H1 (cell line): Measurements from ENCODE around the gene LOXL1. TPM values are rescaled to one million over a fixed set of nuclear protein-coding genes. Genes with fewer than 3 reads are reported as not detected.
A peak's percentile ranks its signal among the peaks of the same experiment; 100 is the strongest.

Experiments
- CTCF ChIA-PET: fragments of 300-600 bp; sonication (Branson Sonifier 250); formaldehyde crosslinking; loops from one replicate; lab custom pipeline; 2021; ENCODE audit not compliant: partially characterized antibody; lab: Charles Lee
- POLR2A ChIA-PET: fragments of 300-600 bp; sonication (Branson Sonifier 250); formaldehyde crosslinking; loops from one replicate; lab custom pipeline; 2021; ENCODE audit warnings: inconsistent platforms; ENCODE audit not compliant: partially characterized antibody; lab: Charles Lee
- DNase-seq, 2 experiments: peaks; one replicate each; pipeline versions ENCODE4 v3.0.0 to v3.0.0-alpha.2; 2010 to 2022; ENCODE audit warnings: low spot score in 2 of 2, low read depth in 1 of 2, mixed read lengths in 1 of 2
- FAIRE-seq: peaks from 2 replicates; lab custom pipeline; 2011; peaks lifted over from hg19 to GRCh38; lab: Jason Lieb, UNC
- H2AFZ ChIP-seq: 2 replicates; pipeline ENCODE4 v1.8.1; 2012; ENCODE audit warnings: low read length, inconsistent platforms
- H2AK5ac ChIP-seq: 2 replicates; pipeline ENCODE4 v1.6.1; 2013; ENCODE audit warnings: low read depth, low read length
- H2BK120ac ChIP-seq: replicated peaks from 2 replicates; pipeline ENCODE3; 2013; ENCODE audit warnings: low read depth, low read length, inconsistent platforms
- H2BK12ac ChIP-seq: 2 replicates; pipeline ENCODE4 v1.6.1; 2013; ENCODE audit warnings: low read depth, low read length
- H2BK15ac ChIP-seq: 2 replicates; pipeline ENCODE4 v1.6.1; 2013; ENCODE audit warnings: low read length
- H2BK20ac ChIP-seq: 2 replicates; pipeline ENCODE4 v1.6.1; 2013; ENCODE audit warnings: low read length
- H2BK5ac ChIP-seq: 2 replicates; pipeline ENCODE4 v1.6.1; 2013; ENCODE audit warnings: low read depth, low read length
- H3K14ac ChIP-seq: 2 replicates; pipeline ENCODE4 v1.6.1; 2013; ENCODE audit warnings: inconsistent platforms; ENCODE audit not compliant: insufficient read length
- H3K18ac ChIP-seq: 2 replicates; pipeline ENCODE4 v1.6.1; 2013; ENCODE audit warnings: low read length; ENCODE audit errors: extremely low read depth
- H3K23ac ChIP-seq: 2 replicates; pipeline ENCODE4 v1.6.1; 2013; ENCODE audit warnings: inconsistent platforms; ENCODE audit not compliant: insufficient read length
- H3K23me2 ChIP-seq: 2 replicates; pipeline ENCODE4 v1.6.1; 2013; ENCODE audit warnings: low read depth, low read length
- H3K27ac ChIP-seq: 2 replicates; pipeline ENCODE4 v1.6.1; 2011; ENCODE audit warnings: low read depth, low read length, inconsistent platforms
- H3K27me3 ChIP-seq, 4 experiments: replicated peaks in 1 of 4; 1 replicate in 1 of 4; 2 replicates in 3 of 4; pipeline versions ENCODE4 v1.6.1 to v1.8.1; 2011 to 2013; ENCODE audit warnings: low read length in 3 of 4, mild to moderate bottlenecking in 3 of 4, inconsistent platforms in 2 of 4, mixed read lengths in 2 of 4, moderate library complexity in 1 of 4; ENCODE audit not compliant: control insufficient read depth in 3 of 4, insufficient read depth in 3 of 4; ENCODE audit errors: extremely low read depth in 1 of 4
- H3K36me3 ChIP-seq, 4 experiments: 2 replicates each; pipeline versions ENCODE4 v1.6.1 to v1.8.1; 2011 to 2013; ENCODE audit warnings: mild to moderate bottlenecking in 4 of 4, low read length in 3 of 4, moderate library complexity in 2 of 4, control low read depth in 1 of 4, inconsistent platforms in 1 of 4; ENCODE audit not compliant: insufficient read depth in 4 of 4, control insufficient read depth in 2 of 4
- H3K4ac ChIP-seq: replicated peaks from 2 replicates; pipeline ENCODE3; 2013; ENCODE audit warnings: low read length, low read depth, mixed read lengths, inconsistent platforms; ENCODE audit not compliant: insufficient read length
- H3K4me1 ChIP-seq, 4 experiments: replicated peaks in 1 of 4; 1 replicate in 1 of 4; 2 replicates in 3 of 4; pipeline versions ENCODE4 v1.6.1 to v1.8.1; 2011 to 2013; ENCODE audit warnings: low read length in 3 of 4, inconsistent platforms in 2 of 4, mixed read lengths in 1 of 4; ENCODE audit not compliant: insufficient read depth in 4 of 4, control insufficient read depth in 3 of 4
- H3K4me2 ChIP-seq, 2 experiments: 2 replicates each; pipeline versions ENCODE4 v1.6.1 to v1.8.1; 2011 to 2013; ENCODE audit warnings: low read depth in 2 of 2, low read length in 2 of 2, control low read depth in 1 of 2, inconsistent platforms in 1 of 2, mild to moderate bottlenecking in 1 of 2; ENCODE audit not compliant: insufficient read depth in 1 of 2
- H3K4me3 ChIP-seq, 4 experiments: fragments of 200-600, 300-600 bp in 1 of 4; sonication (generic), shearing (Covaris generic), sonication (Bioruptor Twin) in 1 of 4; 2 replicates each; pipeline versions ENCODE4 v1.5.1 to v1.8.1; 2011 to 2016; ENCODE audit warnings: low read length in 4 of 4, low read depth in 3 of 4, control low read depth in 2 of 4, inconsistent platforms in 2 of 4, mild to moderate bottlenecking in 2 of 4, mixed read lengths in 1 of 4, moderate library complexity in 1 of 4; ENCODE audit not compliant: insufficient read depth in 2 of 4; ENCODE audit errors: extremely low read depth in 1 of 4
- H3K56ac ChIP-seq: replicated peaks from 2 replicates; pipeline ENCODE3; 2013; ENCODE audit warnings: low read depth, mild to moderate bottlenecking, mixed read lengths, low read length, inconsistent platforms; ENCODE audit not compliant: insufficient read length
- H3K79me1 ChIP-seq: 2 replicates; pipeline ENCODE4 v1.6.1; 2013; ENCODE audit warnings: low read depth, low read length, control low read depth
- H3K79me2 ChIP-seq, 2 experiments: 2 replicates each; pipeline versions ENCODE4 v1.6.1 to v1.8.1; 2012 to 2013; ENCODE audit warnings: low read length in 2 of 2, mild to moderate bottlenecking in 2 of 2, inconsistent platforms in 1 of 2; ENCODE audit not compliant: insufficient read depth in 2 of 2, control insufficient read depth in 1 of 2
- H3K9ac ChIP-seq, 4 experiments: replicated peaks in 1 of 4; 1 replicate in 1 of 4; 2 replicates in 3 of 4; pipeline versions ENCODE4 v1.6.1 to v1.8.1; 2011 to 2013; ENCODE audit warnings: low read depth in 3 of 4, low read length in 3 of 4, control low read depth in 2 of 4, mild to moderate bottlenecking in 2 of 4, moderate library complexity in 2 of 4, inconsistent platforms in 1 of 4; ENCODE audit errors: extremely low read depth in 1 of 4
- H3K9me3 ChIP-seq, 2 experiments: 2 replicates each; pipeline versions ENCODE4 v1.6.1 to v1.8.1; 2012 to 2013; ENCODE audit warnings: mild to moderate bottlenecking in 2 of 2, moderate library complexity in 2 of 2, control low read depth in 1 of 2, inconsistent platforms in 1 of 2, low read depth in 1 of 2, low read length in 1 of 2, mixed read lengths in 1 of 2; ENCODE audit not compliant: insufficient read depth in 2 of 2
- H4K20me1 ChIP-seq, 2 experiments: replicated peaks in 1 of 2; 2 replicates each; pipeline versions ENCODE3 to v1.8.1; 2011 to 2013; ENCODE audit warnings: inconsistent platforms in 2 of 2, low read length in 2 of 2, mild to moderate bottlenecking in 1 of 2; ENCODE audit not compliant: insufficient read depth in 2 of 2, control insufficient read depth in 1 of 2
- H4K5ac ChIP-seq: 2 replicates; pipeline ENCODE4 v1.6.1; 2013; ENCODE audit warnings: low read length, low read depth, mixed read lengths, inconsistent platforms; ENCODE audit not compliant: insufficient read length
- H4K8ac ChIP-seq: 2 replicates; pipeline ENCODE4 v1.8.0; 2013; ENCODE audit warnings: mild to moderate bottlenecking, moderate library complexity, low read length, inconsistent platforms; ENCODE audit not compliant: insufficient read depth; ENCODE audit errors: extremely low read depth
- H4K91ac ChIP-seq: replicated peaks from 2 replicates; pipeline ENCODE3; 2013; ENCODE audit warnings: low read length, mixed read lengths, inconsistent platforms; ENCODE audit not compliant: insufficient read length
- CEBPB ChIP-seq: IDR thresholded peaks from 2 replicates; pipeline ENCODE4 v1.6.1; 2012; ENCODE audit warnings: low read depth, low read length
- FOSL1 ChIP-seq: IDR thresholded peaks from 2 replicates; pipeline ENCODE4 v1.6.1; 2011; ENCODE audit warnings: mild to moderate bottlenecking, low read depth, low read length, moderate library complexity; ENCODE audit not compliant: insufficient read depth
- GTF2F1 ChIP-seq: IDR thresholded peaks from 2 replicates; pipeline ENCODE4 v1.6.1; 2012; ENCODE audit warnings: low read depth, low read length, improper control_type of control experiment, borderline replicate concordance
- JUN ChIP-seq: IDR thresholded peaks from 2 replicates; pipeline ENCODE4 v1.6.1; 2011; ENCODE audit warnings: low read depth, mild to moderate bottlenecking, improper control_type of control experiment, low read length
- PHF8 ChIP-seq: fragments of 200-600 bp; sonication (generic); conservative IDR thresholded peaks from 2 replicates; pipeline ENCODE4 v1.7.1; 2012; ENCODE audit warnings: low read depth, mild to moderate bottlenecking, inconsistent platforms, low read length, moderate library complexity
- RAD21 ChIP-seq, 2 experiments: IDR thresholded peaks in 1 of 2; conservative IDR thresholded peaks in 1 of 2; 2 replicates each; pipeline ENCODE4 v1.6.1; 2011; ENCODE audit warnings: low read depth in 2 of 2, low read length in 2 of 2, improper control_type of control experiment in 1 of 2, inconsistent platforms in 1 of 2, mild to moderate bottlenecking in 1 of 2, moderate library complexity in 1 of 2
- RFX5 ChIP-seq: IDR thresholded peaks from 2 replicates; pipeline ENCODE4 v1.6.1; 2011; ENCODE audit warnings: low read depth, low read length, improper control_type of control experiment, borderline replicate concordance
- RNF2 ChIP-seq: fragments of 200-900, 300-1000 bp; sonication (generic); IDR thresholded peaks from 2 replicates; pipeline ENCODE4 v1.7.1; 2016; ENCODE audit warnings: borderline replicate concordance, low read depth, mild to moderate bottlenecking, antibody characterized with exemption, low read length; ENCODE audit not compliant: poor library complexity, severe bottlenecking; ENCODE audit errors: missing control alignments
- SIN3A ChIP-seq, 2 experiments: IDR thresholded peaks in 1 of 2; conservative IDR thresholded peaks in 1 of 2; 2 replicates each; pipeline ENCODE4 v1.6.1; 2011 to 2012; ENCODE audit warnings: low read length in 2 of 2, improper control_type of control experiment in 1 of 2, low read depth in 1 of 2, mild to moderate bottlenecking in 1 of 2
- TBP ChIP-seq: IDR thresholded peaks from 2 replicates; pipeline ENCODE4 v1.6.1; 2011; ENCODE audit warnings: low read depth, low read length, improper control_type of control experiment
- WGBS, 2 experiments: shearing (Covaris generic) in 1 of 2; methylation state at CpG; one replicate each; pipeline versions ENCODE4 v1.1.6 to v1.1.7; 2013 to 2015; ENCODE audit warnings: low lambda C conversion rate in 2 of 2, mixed read lengths in 2 of 2, inconsistent platforms in 1 of 2, low coverage in 1 of 2, missing lambda C conversion rate in 1 of 2; ENCODE audit not compliant: insufficient replicate concordance in 2 of 2, insufficient coverage in 1 of 2, insufficient read length in 1 of 2; ENCODE audit errors: extremely low coverage in 1 of 2, missing lambda C conversion rate in 1 of 2; 5-methylcytosine and 5-hydroxymethylcytosine counted together
- polyA plus RNA-seq, 7 experiments: library from polyadenylated mRNA; depleted of rRNA in 3 of 7; stranded (reverse) in 5 of 7; unstranded in 2 of 7; fragments of >200 nt in 5 of 7; fragments of 200-250 nt in 2 of 7; gene quantifications; 1 replicate in 5 of 7; 2 replicates in 1 of 7; 4 replicates in 1 of 7; pipeline versions ENCODE4 v1.2.1 to v1.2.3, GENCODE V29; 2011 to 2013; ENCODE audit warnings: missing spikeins in 2 of 7, mixed read lengths in 2 of 7
- total RNA-seq: library from RNA; stranded (reverse); fragmentation: NEBNext Ultra II Directional; extraction: Animal tissue kit (Norgen Biotek cat#: 25700); gene quantifications from 2 replicates; pipeline ENCODE4 v1.2.1, GENCODE V29; 2021

The LOXL1 gene
- total and polyA plus RNA-seq, 2 of the 8 experiments (the other 6 are each of a cell fraction or from before 2014, with no cell fraction given): 8.1 to 14.4 TPM

DNA sequence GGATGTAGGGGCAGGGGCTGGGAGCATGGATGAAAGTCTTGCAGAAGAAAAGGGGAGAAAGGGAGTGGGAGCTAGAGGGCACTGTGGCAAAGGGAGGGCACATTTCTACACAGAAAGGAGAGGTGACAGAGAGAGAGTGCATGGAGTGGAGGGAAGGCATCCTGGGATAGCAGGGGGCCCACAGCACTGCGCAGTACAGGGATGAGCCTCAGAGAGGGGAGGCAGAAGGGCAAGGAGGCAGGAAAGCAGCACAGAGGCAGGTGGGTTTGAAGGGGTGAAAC, 60.5 kb downstream of the LOXL1 start:
- 80% methylated on average over 1 of the region's 1 CpG; no CpG with 5 or more reads in 1 of the 2 experiments for WGBS, 2 experiments
- no peak for FAIRE-seq

More for the DNA sequence above, 60.5 kb downstream of the LOXL1 start:
- Histone ChIP-seq H2AK5ac (no peak overlapping the region), H2BK20ac (no peak overlapping the region), H3K27me3 (peaks cover 0 to 4% (median 0%) of the 10 kb centered on the region in 4 experiments; a peak in 1 of 7 replicates), H3K9ac (no peak overlapping the region), H3K4me1 (peaks cover 0 to 3% (median 0%) of the 10 kb centered on the region in 4 experiments; a peak in 2 of 7 replicates), H2BK15ac (no peak overlapping the region), H3K18ac (no peak overlapping the region), H2BK12ac (no peak overlapping the region), H3K4me3 (no peak overlapping the region), H2AFZ (no peak overlapping the region), H4K8ac (no peak overlapping the region), H3K79me2 (no peaks in the 10 kb centered on the region), H4K91ac (no peak overlapping the region), H3K79me1 (no peaks in the 10 kb centered on the region), H3K9me3 (no peaks in the 10 kb centered on the region), H3K23ac (no peak overlapping the region), H3K27ac (no peak overlapping the region), H3K56ac (no peak overlapping the region), H3K36me3 (no peaks in the 10 kb centered on the region), H4K5ac (no peak overlapping the region), H3K23me2 (peaks cover 2% of the 10 kb centered on the region; the same call in 1 of the 2 replicates), H4K20me1 (peaks cover 0 to 3% of the 10 kb centered on the region in 2 experiments), H3K4ac (no peak overlapping the region), H2BK120ac (no peak overlapping the region), H3K14ac (no peak overlapping the region), H3K4me2 (no peak overlapping the region), H2BK5ac (peak overlapping the region; percentile 75; the same call in 1 of the 2 replicates)
- ChIA-PET POLR2A (interaction anchor here (1.0 kb wide), 1 partner anchor 10 kb away, joined by 3 read pairs; no protein-coding TSS in a partner anchor), CTCF (interaction anchor here (1.1 to 11.4 kb wide), 4 partner anchors 8 to 53 kb away, joined by 3 to 167 read pairs (median 39); partner anchors contain the start of gene PML)
- DNase-seq: no peak
- no peak for TF ChIP-seq TBP
- TF ChIP-seq CEBPB: no peak
- no peak for TF ChIP-seq RAD21 (IDR thresholded peaks at IDR 0.05 in 1 of 2, conservative IDR thresholded peaks at IDR 0.05 in 1 of 2; ENCODE audit: low read depth in 2 of 2, low read length in 2 of 2)
- no peak for TF ChIP-seq SIN3A (conservative IDR thresholded peaks at IDR 0.05 in 1 of 2, IDR thresholded peaks at IDR 0.05 in 1 of 2; ENCODE audit: low read depth in 1 of 2, low read length in 2 of 2)
- no peak for TF ChIP-seq GTF2F1
- no peak for TF ChIP-seq RFX5
- TF ChIP-seq PHF8: no peak
- no peak for TF ChIP-seq RNF2
- TF ChIP-seq JUN: no peak
- TF ChIP-seq FOSL1: no peak
